Activated CD4-positive, alpha-beta memory T cell treated with anti-CD3 and anti-CD28 coated beads, Interleukin-2, amount 10 ng/mL, durations not matched to agents 7 days and 5 days (primary cell): ENCODE results near the gene FAM90A26. TPM values are rescaled to one million over a fixed set of nuclear protein-coding genes. Genes with fewer than 3 reads are reported as not detected.
"Not testable (repeated sequence)": the region's sequence is repeated elsewhere in the genome, so short reads cannot be mapped to it uniquely, and the experiment has no call there.

Experiments
- CTCF ChIA-PET: fragments of 350-600 bp; sonication (Branson Sonifier 250); formaldehyde crosslinking; loops from one replicate; lab custom pipeline; 2021; ENCODE audit warnings: antibody characterized with exemption, inconsistent platforms; lab: Charles Lee
- POLR2A ChIA-PET: fragments of 350-600 bp; sonication (Branson Sonifier 250); formaldehyde crosslinking; loops from one replicate; lab custom pipeline; 2021; ENCODE audit warnings: antibody characterized with exemption; lab: Charles Lee
- DNase-seq: peaks from one replicate; pipeline ENCODE4 v3.0.0-alpha.2; 2020
- H3K27ac Mint-ChIP-seq: one replicate; pipeline ENCODE4 v1.8.0; 2021; ENCODE audit warnings: mild to moderate bottlenecking, mixed read lengths
- H3K27me3 Mint-ChIP-seq: one replicate; pipeline ENCODE4 v1.8.0; 2021; ENCODE audit warnings: mixed read lengths
- H3K36me3 Mint-ChIP-seq: one replicate; pipeline ENCODE4 v1.8.0; 2021; ENCODE audit warnings: low read depth, mixed read lengths
- H3K4me1 Mint-ChIP-seq: one replicate; pipeline ENCODE4 v1.8.0; 2021; ENCODE audit warnings: mixed read lengths
- H3K4me3 Mint-ChIP-seq: one replicate; pipeline ENCODE4 v1.8.0; 2021; ENCODE audit warnings: mild to moderate bottlenecking, mixed read lengths
- H3K9me3 Mint-ChIP-seq: one replicate; pipeline ENCODE4 v1.8.0; 2021; ENCODE audit warnings: mixed read lengths
- total RNA-seq, 2 experiments: library from RNA; stranded (reverse); gene quantifications; one replicate each; pipeline ENCODE4 v1.2.3, GENCODE V29; 2021

The FAM90A26 gene
- total RNA-seq, 2 experiments from 2014 or later: not detected

DNA sequence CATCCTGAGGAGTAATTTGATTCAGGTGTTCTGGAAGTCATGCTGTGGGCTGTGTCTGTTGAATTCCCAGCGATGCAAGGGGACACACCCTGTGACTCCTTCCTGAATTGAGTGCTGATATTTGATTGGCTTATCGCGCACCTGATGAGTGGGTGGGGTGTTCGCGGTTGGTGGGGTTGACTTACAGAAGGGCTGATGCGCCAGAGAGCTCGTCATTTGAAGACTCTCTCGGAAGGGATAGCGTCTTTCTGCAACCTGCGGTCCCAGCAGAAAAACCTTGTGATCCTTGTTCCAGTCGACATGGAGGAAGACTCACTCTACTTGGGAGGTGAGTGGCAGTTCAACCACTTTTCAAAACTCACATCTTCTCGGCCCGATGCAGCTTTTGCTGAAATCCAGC lies 49.6 kb downstream of the FAM90A26 start, which contains the start of gene USP17L12:
Gene USP17L12 (plus strand): TSS at position 301 of the 400 bp plus-strand sequence. CDS start 0 bp downstream, at position 301.
- H3K4me1 Mint-ChIP-seq, POLR2A ChIA-PET, H3K27ac Mint-ChIP-seq, DNase-seq, H3K4me3 Mint-ChIP-seq, H3K27me3 Mint-ChIP-seq, H3K9me3 Mint-ChIP-seq, H3K36me3 Mint-ChIP-seq, CTCF ChIA-PET: not testable (repeated sequence)

GRCh38 chr4:9224596-9224995 lies 54.4 kb downstream of the FAM90A26 start, which contains the start of gene USP17L13:
Gene USP17L13, plus strand, starts transcription at chr4:9224896. Its CDS starts 0 bp downstream, at chr4:9224896.
- POLR2A ChIA-PET, DNase-seq, CTCF ChIA-PET, H3K27me3 Mint-ChIP-seq, H3K9me3 Mint-ChIP-seq, H3K4me3 Mint-ChIP-seq, H3K4me1 Mint-ChIP-seq, H3K27ac Mint-ChIP-seq, H3K36me3 Mint-ChIP-seq: not testable (repeated sequence)

Other genes with a start within 250 kb of the FAM90A26 start
- gene USP17L10, start 40.2 kb downstream of the FAM90A26 start, total RNA-seq: not detected
- gene USP17L11, start 45.0 kb downstream of the FAM90A26 start, total RNA-seq: not detected
- not detected for gene USP17L12, start 49.7 kb downstream of the FAM90A26 start, total RNA-seq
- not detected for gene USP17L13, start 54.5 kb downstream of the FAM90A26 start, total RNA-seq
- not detected for gene USP17L15, start 64.0 kb downstream of the FAM90A26 start, total RNA-seq
- gene USP17L17, start 73.5 kb downstream of the FAM90A26 start, total RNA-seq: not detected
- not detected for gene USP17L18, start 78.2 kb downstream of the FAM90A26 start, total RNA-seq
- gene USP17L19, start 83.0 kb downstream of the FAM90A26 start, total RNA-seq: not detected
- not detected for gene USP17L20, start 87.7 kb downstream of the FAM90A26 start, total RNA-seq
- gene USP17L21, start 92.5 kb downstream of the FAM90A26 start, total RNA-seq: not detected
- gene USP17L22, start 97.2 kb downstream of the FAM90A26 start, total RNA-seq: not detected
- not detected for gene USP17L24, start 154.8 kb downstream of the FAM90A26 start, total RNA-seq
- not detected for gene USP17L25, start 159.5 kb downstream of the FAM90A26 start, total RNA-seq
- gene USP17L26, start 164.2 kb downstream of the FAM90A26 start, total RNA-seq: not detected
- not detected for gene USP17L5, start 169.0 kb downstream of the FAM90A26 start, total RNA-seq
- gene USP17L27, start 173.7 kb downstream of the FAM90A26 start, total RNA-seq: not detected
- gene USP17L28, start 178.5 kb downstream of the FAM90A26 start, total RNA-seq: not detected
- gene USP17L29, start 183.2 kb downstream of the FAM90A26 start, total RNA-seq: not detected
- gene USP17L30, start 192.7 kb downstream of the FAM90A26 start, total RNA-seq: not detected